ENCODE measurements around the gene PRKAG2. TPM values are rescaled to one million over a fixed set of nuclear protein-coding genes. Genes with fewer than 3 reads are reported as not detected.
A peak's percentile ranks its signal among the peaks of the same experiment; 100 is the strongest.

Gene PRKAG2
- polyA plus RNA-seq (2013, experiment 1 of 2) = 14.2 TPM
- 12.3 TPM for polyA plus RNA-seq (2013, experiment 2 of 2)

DNA sequence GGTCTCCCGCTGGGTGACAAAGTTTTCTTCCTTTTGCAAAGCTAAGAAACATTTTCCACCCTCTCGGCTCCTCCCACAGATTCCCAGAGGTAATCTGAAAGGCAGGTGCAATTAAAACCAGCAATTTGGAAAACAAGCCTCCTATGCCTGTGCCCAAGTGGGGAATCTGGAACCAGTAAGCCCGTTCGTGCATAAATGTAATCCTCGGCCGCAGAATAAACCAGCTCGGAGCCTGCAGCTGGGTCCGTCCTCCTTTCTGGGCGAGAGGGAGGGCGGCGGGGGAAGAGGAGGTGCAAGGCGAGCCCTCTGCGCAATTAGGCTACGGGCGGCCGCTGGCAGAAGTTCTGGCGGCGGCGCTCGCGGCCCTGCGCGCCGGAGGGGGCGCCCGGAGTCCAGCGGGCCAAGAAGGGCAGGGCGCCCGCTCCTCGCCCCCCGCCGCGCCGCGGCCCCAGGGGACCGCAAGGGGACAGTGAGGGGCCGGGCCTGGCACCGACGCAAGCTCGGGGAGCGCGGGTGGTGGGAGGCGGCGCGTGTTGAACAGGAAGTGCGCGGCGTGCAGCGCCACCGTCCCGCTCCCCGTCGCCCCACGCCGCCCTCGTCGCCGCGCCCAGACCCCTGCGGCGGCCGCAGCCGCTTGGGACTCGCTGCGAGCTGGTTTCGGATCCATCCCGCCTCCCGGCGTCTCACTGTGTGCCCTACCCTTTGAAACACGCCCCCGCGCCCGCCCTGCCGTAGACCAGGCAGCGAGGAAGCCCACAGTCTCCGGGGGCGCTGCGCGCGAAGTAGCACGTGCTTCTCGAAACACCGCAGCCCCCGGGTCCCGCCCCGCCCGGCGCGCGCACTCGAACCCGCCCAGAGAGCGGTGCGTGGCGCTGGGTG, at the start of gene PRKAG2:
TSS of gene PRKAG2 (minus strand) at position 217 of the 879 bp plus-strand sequence. CDS start 495 bp downstream, outside the sequence.
- H3K9me3 ChIP-seq (ENCODE audit: control insufficient read depth, low read length) = no peaks in the 10 kb centered on the region
- no peak within 1 kb of the TSS for H3K27ac ChIP-seq (ENCODE audit: low read depth, low read length, severe bottlenecking)
- no peaks in the 10 kb centered on the region for H3K36me3 ChIP-seq (ENCODE audit: control insufficient read depth, insufficient read depth, low read length)
- peaks cover 12% of the 10 kb centered on the region for H3K4me1 ChIP-seq (ENCODE audit: control insufficient read depth, insufficient read depth, low read length, poor library complexity, severe bottlenecking)
- peak within 1 kb of the TSS; percentile 56 for H3K4me3 ChIP-seq (ENCODE audit: extremely low read depth, insufficient read depth, low read length, poor library complexity, severe bottlenecking)
- 0% methylated on average over 73 to 85 of the region's 95 CpGs for WGBS, 2 experiments (ENCODE audit: insufficient coverage in 2 of 2)

DNA sequence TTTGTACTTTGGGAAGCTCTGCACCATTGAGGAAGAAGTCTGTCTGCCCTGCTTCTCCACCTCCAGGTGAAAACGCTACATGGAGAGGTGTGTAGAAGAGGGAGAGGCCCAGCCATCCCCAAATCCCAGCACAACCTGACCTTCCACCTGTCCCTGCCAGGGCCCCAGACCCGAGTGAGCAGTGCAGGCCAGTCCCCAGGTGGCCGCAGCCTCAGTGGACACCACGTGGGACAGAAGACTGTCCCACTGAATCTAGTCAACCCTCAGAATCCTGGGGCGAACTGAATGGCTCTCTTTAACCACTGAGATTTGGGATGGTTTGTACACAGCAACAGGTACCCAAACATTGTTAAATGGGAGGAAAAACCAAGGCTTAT, 49.4 kb upstream of the PRKAG2 start:
- Histone ChIP-seq H3K36me3 (ENCODE audit: control insufficient read depth, insufficient read depth, low read length) (no peaks in the 10 kb centered on the region), H3K27ac (ENCODE audit: low read depth, low read length, severe bottlenecking) (no peak overlapping the region), H3K4me3 (ENCODE audit: extremely low read depth, insufficient read depth, low read length, poor library complexity, severe bottlenecking) (no peak overlapping the region), H3K9me3 (ENCODE audit: control insufficient read depth, low read length) (no peaks in the 10 kb centered on the region), H3K4me1 (ENCODE audit: control insufficient read depth, insufficient read depth, low read length, poor library complexity, severe bottlenecking) (no peaks in the 10 kb centered on the region)
- WGBS, 2 experiments (ENCODE audit: insufficient coverage in 2 of 2) = 88 to 97% methylated on average over 4 of the region's 5 CpGs

GRCh38 chr7:151925446-151926335, 48.8 kb upstream of the PRKAG2 start:
- H3K27ac ChIP-seq (ENCODE audit: low read depth, low read length, severe bottlenecking) = no peak overlapping the region
- no peaks in the 10 kb centered on the region for H3K36me3 ChIP-seq (ENCODE audit: control insufficient read depth, insufficient read depth, low read length)
- no peaks in the 10 kb centered on the region for H3K9me3 ChIP-seq (ENCODE audit: control insufficient read depth, low read length)
- WGBS, 2 experiments (ENCODE audit: insufficient coverage in 2 of 2) = 90 to 91% methylated on average over 17 to 18 of the region's 22 CpGs
- no peaks in the 10 kb centered on the region for H3K4me1 ChIP-seq (ENCODE audit: control insufficient read depth, insufficient read depth, low read length, poor library complexity, severe bottlenecking)
- H3K4me3 ChIP-seq (ENCODE audit: extremely low read depth, insufficient read depth, low read length, poor library complexity, severe bottlenecking) = no peak overlapping the region

DNA sequence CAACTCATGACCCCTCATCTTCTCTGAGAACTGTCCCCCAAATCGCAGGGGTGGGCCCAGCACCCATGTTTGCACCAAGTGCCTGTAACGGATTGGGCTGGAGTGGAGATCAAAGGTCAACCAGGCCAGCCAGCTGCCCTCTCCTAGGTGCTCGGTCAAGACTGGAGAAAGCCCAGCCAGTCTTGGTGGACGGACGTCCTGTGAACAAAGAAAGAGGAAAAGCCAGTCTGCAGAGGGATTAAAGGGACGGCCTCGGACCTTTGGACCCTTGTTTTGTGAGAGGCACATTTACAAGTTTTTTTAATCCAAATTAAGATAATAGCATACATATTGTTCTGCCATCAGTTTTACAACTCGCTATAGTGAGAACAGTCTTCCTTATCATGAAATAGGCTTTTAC, 47.6 kb upstream of the PRKAG2 start:
- Histone ChIP-seq H3K4me1 (ENCODE audit: control insufficient read depth, insufficient read depth, low read length, poor library complexity, severe bottlenecking) (no peaks in the 10 kb centered on the region), H3K4me3 (ENCODE audit: extremely low read depth, insufficient read depth, low read length, poor library complexity, severe bottlenecking) (no peak overlapping the region), H3K9me3 (ENCODE audit: control insufficient read depth, low read length) (no peaks in the 10 kb centered on the region), H3K36me3 (ENCODE audit: control insufficient read depth, insufficient read depth, low read length) (no peaks in the 10 kb centered on the region), H3K27ac (ENCODE audit: low read depth, low read length, severe bottlenecking) (no peak overlapping the region)
- WGBS, 2 experiments (ENCODE audit: insufficient coverage in 2 of 2) = 92 to 93% methylated on average over 4 to 6 of the region's 8 CpGs

- H3K27ac ChIP-seq (ENCODE audit: low read depth, low read length, severe bottlenecking) = no peak overlapping the region
- H3K4me3 ChIP-seq (ENCODE audit: extremely low read depth, insufficient read depth, low read length, poor library complexity, severe bottlenecking) = no peak overlapping the region
- no peaks in the 10 kb centered on the region for H3K4me1 ChIP-seq (ENCODE audit: control insufficient read depth, insufficient read depth, low read length, poor library complexity, severe bottlenecking)
- no peaks in the 10 kb centered on the region for H3K9me3 ChIP-seq (ENCODE audit: control insufficient read depth, low read length)
- 94 to 96% methylated on average over 9 of the region's 9 CpGs for WGBS, 2 experiments (ENCODE audit: insufficient coverage in 2 of 2)
- H3K36me3 ChIP-seq (ENCODE audit: control insufficient read depth, insufficient read depth, low read length) = no peaks in the 10 kb centered on the region
Measured at GRCh38 chr7:151924001-151924400, 47.1 kb upstream of the PRKAG2 start.

GRCh38 chr7:151923097-151923876, 46.4 kb upstream of the PRKAG2 start:
- no peaks in the 10 kb centered on the region for H3K9me3 ChIP-seq (ENCODE audit: control insufficient read depth, low read length)
- no peaks in the 10 kb centered on the region for H3K4me1 ChIP-seq (ENCODE audit: control insufficient read depth, insufficient read depth, low read length, poor library complexity, severe bottlenecking)
- no peak overlapping the region for H3K27ac ChIP-seq (ENCODE audit: low read depth, low read length, severe bottlenecking)
- 88 to 96% methylated on average over 12 to 16 of the region's 16 CpGs for WGBS, 2 experiments (ENCODE audit: insufficient coverage in 2 of 2)
- H3K36me3 ChIP-seq (ENCODE audit: control insufficient read depth, insufficient read depth, low read length) = no peaks in the 10 kb centered on the region
- H3K4me3 ChIP-seq (ENCODE audit: extremely low read depth, insufficient read depth, low read length, poor library complexity, severe bottlenecking) = no peak overlapping the region

DNA sequence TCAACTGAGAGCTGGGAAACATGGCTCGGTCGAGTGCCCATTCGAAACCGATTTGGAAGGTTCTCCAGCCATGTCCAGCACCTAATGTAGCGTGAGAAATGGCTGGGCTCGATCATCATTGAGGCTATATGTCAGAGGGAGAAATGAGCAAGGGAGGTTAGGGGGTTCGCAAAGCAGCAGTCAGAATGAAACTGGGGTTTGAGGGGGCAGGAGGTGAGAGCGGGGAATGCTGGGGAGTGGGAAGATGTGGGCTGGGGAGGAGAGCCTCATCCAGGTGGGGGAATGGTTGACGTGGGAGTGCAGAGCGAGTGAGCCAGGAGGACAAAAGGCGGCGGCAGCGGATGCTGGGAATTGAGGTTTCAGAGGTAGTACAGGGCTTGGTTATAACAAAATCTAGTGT, 44.5 kb upstream of the PRKAG2 start:
- Histone ChIP-seq H3K4me3 (ENCODE audit: extremely low read depth, insufficient read depth, low read length, poor library complexity, severe bottlenecking) (no peak overlapping the region), H3K9me3 (ENCODE audit: control insufficient read depth, low read length) (no peaks in the 10 kb centered on the region), H3K4me1 (ENCODE audit: control insufficient read depth, insufficient read depth, low read length, poor library complexity, severe bottlenecking) (no peaks in the 10 kb centered on the region), H3K27ac (ENCODE audit: low read depth, low read length, severe bottlenecking) (no peak overlapping the region), H3K36me3 (ENCODE audit: control insufficient read depth, insufficient read depth, low read length) (no peaks in the 10 kb centered on the region)
- WGBS, 2 experiments (ENCODE audit: insufficient coverage in 2 of 2) = 95% methylated on average over 11 to 13 of the region's 13 CpGs

DNA sequence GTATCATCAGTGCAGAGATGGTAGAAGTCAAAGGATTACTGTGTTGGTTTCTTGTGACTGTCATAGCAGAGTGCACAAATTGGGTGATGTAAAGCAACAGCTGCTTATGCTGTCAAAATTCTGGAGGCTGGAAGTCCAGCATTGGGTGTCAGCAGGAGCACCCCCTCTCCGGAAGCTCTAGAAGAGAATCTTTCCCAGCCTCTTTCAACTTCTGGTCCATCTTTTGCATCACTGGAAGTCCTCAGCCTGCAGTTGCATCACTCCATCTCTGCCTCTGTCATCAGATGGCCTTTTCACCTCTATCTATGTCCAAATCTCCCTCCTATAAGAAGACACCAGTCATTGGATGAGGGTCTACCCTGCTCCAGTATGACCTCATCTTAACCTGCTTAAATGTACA, 43.6 kb upstream of the PRKAG2 start:
- Histone ChIP-seq H3K9me3 (ENCODE audit: control insufficient read depth, low read length) (no peaks in the 10 kb centered on the region), H3K27ac (ENCODE audit: low read depth, low read length, severe bottlenecking) (no peak overlapping the region), H3K4me3 (ENCODE audit: extremely low read depth, insufficient read depth, low read length, poor library complexity, severe bottlenecking) (no peak overlapping the region), H3K36me3 (ENCODE audit: control insufficient read depth, insufficient read depth, low read length) (no peaks in the 10 kb centered on the region), H3K4me1 (ENCODE audit: control insufficient read depth, insufficient read depth, low read length, poor library complexity, severe bottlenecking) (no peaks in the 10 kb centered on the region)
- 100% methylated on average over 1 of the region's 1 CpG for WGBS, 2 experiments (ENCODE audit: insufficient coverage in 2 of 2)

- Histone ChIP-seq H3K27ac (ENCODE audit: low read depth, low read length, severe bottlenecking) (no peak overlapping the region), H3K36me3 (ENCODE audit: control insufficient read depth, insufficient read depth, low read length) (no peaks in the 10 kb centered on the region), H3K4me1 (ENCODE audit: control insufficient read depth, insufficient read depth, low read length, poor library complexity, severe bottlenecking) (no peaks in the 10 kb centered on the region), H3K4me3 (ENCODE audit: extremely low read depth, insufficient read depth, low read length, poor library complexity, severe bottlenecking) (no peak overlapping the region), H3K9me3 (ENCODE audit: control insufficient read depth, low read length) (no peaks in the 10 kb centered on the region)
- WGBS, 2 experiments (ENCODE audit: insufficient coverage in 2 of 2) = 90 to 93% methylated on average over 6 to 8 of the region's 8 CpGs
Measured at GRCh38 chr7:151919595-151919994, 42.7 kb upstream of the PRKAG2 start.

- no peak overlapping the region for H3K27ac ChIP-seq (ENCODE audit: low read depth, low read length, severe bottlenecking)
- H3K4me1 ChIP-seq (ENCODE audit: control insufficient read depth, insufficient read depth, low read length, poor library complexity, severe bottlenecking) = no peaks in the 10 kb centered on the region
- WGBS, 2 experiments (ENCODE audit: insufficient coverage in 2 of 2) = 82 to 95% methylated on average over 4 to 5 of the region's 5 CpGs
- no peak overlapping the region for H3K4me3 ChIP-seq (ENCODE audit: extremely low read depth, insufficient read depth, low read length, poor library complexity, severe bottlenecking)
- no peaks in the 10 kb centered on the region for H3K9me3 ChIP-seq (ENCODE audit: control insufficient read depth, low read length)
- H3K36me3 ChIP-seq (ENCODE audit: control insufficient read depth, insufficient read depth, low read length) = no peaks in the 10 kb centered on the region
Measured at GRCh38 chr7:151918510-151918843, 41.6 kb upstream of the PRKAG2 start.
